ENCODE results near the gene POLR3H.

GRCh38 chr22:41523464-41524221, 20.6 kb downstream of the POLR3H start:
- TF ChIP-seq CTCF (conservative IDR thresholded peaks at IDR 0.05; ENCODE audit: low read depth, low read length) (no peak), EZH2 (IDR thresholded peaks at IDR 0.05; ENCODE audit: low read length, unreplicated experiment) (no peak), EZH2phosphoT487 (IDR thresholded peaks at IDR 0.05; ENCODE audit: borderline replicate concordance, low read length) (no peak)

All from PC-3 (cell line).